Measurements from ENCODE around the gene PFN3. TPM values are rescaled to one million over a fixed set of nuclear protein-coding genes. Genes with fewer than 3 reads are reported as not detected.

The PFN3 gene
- total RNA-seq, 1 donor from 2014 or later = not detected

GRCh38 chr5:177353093-177353492 is 47.4 kb downstream of the PFN3 start:
- no peak for TF ChIP-seq CTCF (IDR thresholded peaks at IDR 0.05; ENCODE audit: insufficient read depth, low read length, poor library complexity, severe bottlenecking)
- H3K36me3 ChIP-seq (ENCODE audit: control insufficient read depth, insufficient read depth, low read length) = no peaks in the 10 kb centered on the region
- no peak for DNase-seq (ENCODE audit: low read depth)
- H3K27me3 ChIP-seq (ENCODE audit: control insufficient read depth, insufficient read depth, low read length) = peaks cover 2% of the 10 kb centered on the region
- no peak overlapping the region for H3K4me3 ChIP-seq (ENCODE audit: low read depth, low read length)

GRCh38 chr5:177351392-177352329 is 48.8 kb downstream of the PFN3 start, which contains the start of gene LMAN2:
Gene LMAN2 (minus strand): TSS chr5:177351668. CDS start chr5:177351647, 21 bp downstream.
- Histone ChIP-seq H3K36me3 (ENCODE audit: control insufficient read depth, insufficient read depth, low read length) (no peaks in the 10 kb centered on the region), H3K4me3 (ENCODE audit: low read depth, low read length) (peak within 1 kb of the TSS; percentile 85), H3K27me3 (ENCODE audit: control insufficient read depth, insufficient read depth, low read length) (no peaks in the 10 kb centered on the region)
- no peak for TF ChIP-seq CTCF (IDR thresholded peaks at IDR 0.05; ENCODE audit: insufficient read depth, low read length, poor library complexity, severe bottlenecking)
- DNase-seq (ENCODE audit: low read depth) = peak; percentile 71

GRCh38 chr5:177350776-177351391 is 49.6 kb downstream of the PFN3 start:
- no peaks in the 10 kb centered on the region for H3K27me3 ChIP-seq (ENCODE audit: control insufficient read depth, insufficient read depth, low read length)
- DNase-seq (ENCODE audit: low read depth) = no peak
- TF ChIP-seq CTCF (IDR thresholded peaks at IDR 0.05; ENCODE audit: insufficient read depth, low read length, poor library complexity, severe bottlenecking) = no peak
- H3K4me3 ChIP-seq (ENCODE audit: low read depth, low read length) = peak overlapping the region; percentile 85
- no peaks in the 10 kb centered on the region for H3K36me3 ChIP-seq (ENCODE audit: control insufficient read depth, insufficient read depth, low read length)

Other genes with a start within 250 kb of the PFN3 start
- gene RAB24, start 96.9 kb downstream of the PFN3 start, total RNA-seq = 28.3 and 35.9 TPM in 2 replicates
- 178 and 199 TPM in 2 replicates for gene PRELID1, start 96.9 kb downstream of the PFN3 start, total RNA-seq
- gene MXD3, start 88.8 kb downstream of the PFN3 start, total RNA-seq = 3.4 and 6.6 TPM in 2 replicates
- 279 and 308 TPM in 2 replicates for gene LMAN2, start 49.0 kb downstream of the PFN3 start, total RNA-seq
- 14.5 and 22.9 TPM in 2 replicates for gene RGS14, start 42.7 kb downstream of the PFN3 start, total RNA-seq
- not detected in 2 replicates for gene SLC34A1, start 16.2 kb downstream of the PFN3 start, total RNA-seq
- 4.0 and 5.1 TPM in 2 replicates for gene F12, start 8.9 kb upstream of the PFN3 start, total RNA-seq
- gene GRK6, start 26.0 kb upstream of the PFN3 start, total RNA-seq = 34.9 and 46.4 TPM in 2 replicates
- gene PRR7, start 46.2 kb upstream of the PFN3 start, total RNA-seq = 5.8 and 10.3 TPM in 2 replicates
- 429 and 434 TPM in 2 replicates for gene DBN1, start 73.0 kb upstream of the PFN3 start, total RNA-seq
- 467 and 551 TPM in 2 replicates for gene PDLIM7, start 96.9 kb upstream of the PFN3 start, total RNA-seq
- gene DOK3, start 109.2 kb upstream of the PFN3 start, total RNA-seq = 1.1 TPM in 2 replicates
- 151 and 191 TPM in 2 replicates for gene DDX41, start 116.3 kb upstream of the PFN3 start, total RNA-seq
- gene FAM193B, start 153.9 kb upstream of the PFN3 start, total RNA-seq = 21.9 and 29.5 TPM in 2 replicates
- 163 and 175 TPM in 2 replicates for gene TMED9, start 191.5 kb upstream of the PFN3 start, total RNA-seq
- 40.7 and 46.5 TPM in 2 replicates for gene B4GALT7, start 199.5 kb upstream of the PFN3 start, total RNA-seq